ENCODE measurements around the gene FAM200C.

The FAM200C gene

DNA sequence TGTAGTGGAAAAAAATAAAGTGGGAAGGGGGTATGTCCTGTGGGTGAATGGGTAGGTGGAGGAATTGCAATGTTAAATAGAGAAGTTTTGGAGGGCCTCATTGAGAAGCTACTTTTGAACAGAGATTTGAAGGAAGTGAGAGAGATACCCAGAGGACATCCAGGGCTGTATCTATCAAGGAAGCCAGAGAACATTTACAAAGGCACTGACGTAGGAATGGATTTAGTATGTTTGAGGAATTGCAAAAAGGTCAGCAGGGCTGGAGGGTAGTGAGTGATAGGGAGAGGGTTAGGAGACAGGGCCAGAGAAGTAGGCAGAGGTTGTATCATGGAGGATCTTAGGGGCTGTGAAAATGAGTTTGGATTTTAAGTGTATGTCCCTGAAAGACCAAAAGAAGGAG is 35.7 kb upstream of the FAM200C start:
- no peak overlapping the region for H3K4me3 ChIP-seq (replicated peaks; ENCODE audit: low read depth, low read length)
- TF ChIP-seq, protein P1, sequence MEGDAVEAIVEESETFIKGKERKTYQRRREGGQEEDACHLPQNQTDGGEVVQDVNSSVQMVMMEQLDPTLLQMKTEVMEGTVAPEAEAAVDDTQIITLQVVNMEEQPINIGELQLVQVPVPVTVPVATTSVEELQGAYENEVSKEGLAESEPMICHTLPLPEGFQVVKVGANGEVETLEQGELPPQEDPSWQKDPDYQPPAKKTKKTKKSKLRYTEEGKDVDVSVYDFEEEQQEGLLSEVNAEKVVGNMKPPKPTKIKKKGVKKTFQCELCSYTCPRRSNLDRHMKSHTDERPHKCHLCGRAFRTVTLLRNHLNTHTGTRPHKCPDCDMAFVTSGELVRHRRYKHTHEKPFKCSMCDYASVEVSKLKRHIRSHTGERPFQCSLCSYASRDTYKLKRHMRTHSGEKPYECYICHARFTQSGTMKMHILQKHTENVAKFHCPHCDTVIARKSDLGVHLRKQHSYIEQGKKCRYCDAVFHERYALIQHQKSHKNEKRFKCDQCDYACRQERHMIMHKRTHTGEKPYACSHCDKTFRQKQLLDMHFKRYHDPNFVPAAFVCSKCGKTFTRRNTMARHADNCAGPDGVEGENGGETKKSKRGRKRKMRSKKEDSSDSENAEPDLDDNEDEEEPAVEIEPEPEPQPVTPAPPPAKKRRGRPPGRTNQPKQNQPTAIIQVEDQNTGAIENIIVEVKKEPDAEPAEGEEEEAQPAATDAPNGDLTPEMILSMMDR (IDR thresholded peaks at IDR 0.05; ENCODE audit: low read depth, low read length, missing control alignments) = no peak
- no peak for DNase-seq (ENCODE audit: extremely low read depth, low read depth)

DNA sequence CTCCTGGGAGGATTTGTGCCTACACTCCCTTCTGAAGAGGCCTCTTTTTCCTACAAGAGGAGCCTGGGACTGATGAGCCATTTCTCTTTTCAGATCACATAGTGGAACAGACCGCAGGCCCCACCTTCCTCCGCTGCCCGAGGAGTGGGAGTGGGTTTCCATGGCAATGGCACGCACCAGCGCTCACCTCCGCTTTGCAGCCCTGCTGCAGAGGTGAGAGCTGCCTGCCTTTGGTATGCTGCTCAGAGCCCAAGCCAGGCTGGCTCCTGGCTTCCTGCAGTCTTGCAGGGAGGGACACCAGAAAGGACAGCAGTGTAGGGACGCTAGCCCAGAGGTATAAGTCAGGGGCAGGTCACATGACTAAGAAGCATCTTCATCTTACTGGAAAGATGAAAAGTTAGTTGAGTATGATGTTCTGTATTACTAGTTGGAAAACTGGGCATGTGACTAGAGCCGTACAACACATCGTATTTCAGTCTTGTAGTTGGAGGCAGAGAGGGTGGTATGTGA is 34.2 kb upstream of the FAM200C start:
- H3K4me3 ChIP-seq (replicated peaks; ENCODE audit: low read depth, low read length) = no peak overlapping the region
- TF ChIP-seq, protein P1 (IDR thresholded peaks at IDR 0.05; ENCODE audit: low read depth, low read length, missing control alignments) = no peak
- no peak for DNase-seq (ENCODE audit: extremely low read depth, low read depth)

DNA sequence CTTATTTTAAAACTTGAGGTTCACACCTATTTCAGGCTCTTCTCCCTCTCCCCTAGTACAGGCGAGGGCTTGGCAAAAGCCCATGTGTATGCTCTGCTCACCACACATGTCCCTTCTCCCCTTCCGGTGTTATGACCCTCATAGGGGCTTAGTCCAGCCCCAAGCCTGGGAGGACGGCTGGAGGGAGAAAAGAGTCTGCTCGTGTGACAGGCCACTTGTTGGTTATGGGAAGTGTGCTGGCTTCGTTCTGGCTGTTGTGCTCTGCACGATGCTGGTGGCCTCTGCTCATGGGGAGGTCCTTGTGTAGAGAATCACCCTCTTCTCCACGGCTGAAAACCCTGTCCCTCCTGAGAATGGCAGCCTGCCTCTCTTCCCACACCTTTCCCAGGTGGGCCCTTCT is 32.9 kb upstream of the FAM200C start:
- no peak overlapping the region for H3K4me3 ChIP-seq (replicated peaks; ENCODE audit: low read depth, low read length)
- TF ChIP-seq, protein P1 (IDR thresholded peaks at IDR 0.05; ENCODE audit: low read depth, low read length, missing control alignments) = no peak
- no peak for DNase-seq (ENCODE audit: extremely low read depth, low read depth)

DNA sequence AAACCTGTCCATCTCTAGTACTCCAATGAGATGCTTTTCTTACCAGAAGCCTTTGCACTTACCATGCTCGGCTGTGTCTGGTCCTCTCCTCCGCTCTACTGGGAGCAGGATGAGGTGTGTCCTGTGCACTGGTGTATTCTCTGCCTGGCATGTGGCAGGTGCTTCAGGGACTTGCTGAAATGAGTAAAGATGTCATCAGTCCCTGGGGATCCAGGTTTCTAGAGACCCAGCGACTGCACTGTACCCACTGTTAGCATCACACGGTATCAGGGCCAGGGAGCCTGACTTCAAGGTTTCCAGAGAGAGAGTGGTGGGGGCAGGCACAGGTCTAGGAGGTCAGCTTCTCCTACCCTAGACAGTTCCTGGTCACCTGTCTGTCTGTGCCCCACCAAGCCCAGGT is 32.3 kb upstream of the FAM200C start:
- TF ChIP-seq, protein P1 (IDR thresholded peaks at IDR 0.05; ENCODE audit: low read depth, low read length, missing control alignments) = no peak
- DNase-seq (ENCODE audit: extremely low read depth, low read depth) = no peak
- H3K4me3 ChIP-seq (replicated peaks; ENCODE audit: low read depth, low read length) = no peak overlapping the region

DNA sequence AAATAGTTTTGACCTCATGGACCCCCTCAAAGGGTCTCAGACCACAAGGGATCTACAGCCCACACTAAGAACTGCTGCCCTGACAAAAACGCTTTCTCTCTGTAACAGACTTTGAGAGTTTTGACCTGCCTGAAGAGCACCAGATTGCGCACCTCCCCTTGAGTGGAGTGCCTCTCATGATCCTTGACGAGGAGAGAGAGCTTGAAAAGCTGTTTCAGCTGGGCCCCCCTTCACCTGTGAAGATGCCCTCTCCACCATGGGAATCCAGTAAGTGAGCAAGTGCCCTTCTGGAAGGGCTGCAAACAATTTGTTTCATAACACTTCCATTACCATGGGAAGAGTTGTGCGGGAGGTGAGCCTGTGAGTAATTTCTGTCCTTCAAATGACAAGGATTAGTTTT is 27.8 kb upstream of the FAM200C start:
- DNase-seq (ENCODE audit: extremely low read depth, low read depth) = no peak
- TF ChIP-seq, protein P1 (IDR thresholded peaks at IDR 0.05; ENCODE audit: low read depth, low read length, missing control alignments) = no peak
- H3K4me3 ChIP-seq (replicated peaks; ENCODE audit: low read depth, low read length) = no peak overlapping the region

DNA sequence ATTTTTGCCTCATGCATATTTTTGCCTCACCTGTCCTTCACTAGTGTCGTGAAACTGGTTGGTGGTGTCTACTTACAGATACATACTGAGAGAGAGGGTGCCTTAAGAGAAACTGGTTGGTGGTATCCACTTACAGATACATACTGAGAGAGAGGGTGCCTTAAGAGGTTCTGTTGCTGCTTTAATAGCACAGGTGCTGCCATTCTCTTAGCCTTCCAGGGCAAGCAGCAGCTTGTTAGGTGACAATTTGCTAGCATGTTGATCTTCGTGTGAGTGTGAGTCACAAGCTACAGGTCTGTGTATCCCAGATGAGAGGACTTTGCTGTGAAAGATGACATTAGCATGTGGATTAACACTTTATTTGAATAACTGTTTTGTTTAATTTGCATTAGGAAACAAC is 23.2 kb upstream of the FAM200C start:
- DNase-seq (ENCODE audit: extremely low read depth, low read depth) = no peak
- TF ChIP-seq, protein P1 (IDR thresholded peaks at IDR 0.05; ENCODE audit: low read depth, low read length, missing control alignments) = no peak
- peak overlapping the region; percentile 71 for H3K4me3 ChIP-seq (replicated peaks; ENCODE audit: low read depth, low read length)

DNA sequence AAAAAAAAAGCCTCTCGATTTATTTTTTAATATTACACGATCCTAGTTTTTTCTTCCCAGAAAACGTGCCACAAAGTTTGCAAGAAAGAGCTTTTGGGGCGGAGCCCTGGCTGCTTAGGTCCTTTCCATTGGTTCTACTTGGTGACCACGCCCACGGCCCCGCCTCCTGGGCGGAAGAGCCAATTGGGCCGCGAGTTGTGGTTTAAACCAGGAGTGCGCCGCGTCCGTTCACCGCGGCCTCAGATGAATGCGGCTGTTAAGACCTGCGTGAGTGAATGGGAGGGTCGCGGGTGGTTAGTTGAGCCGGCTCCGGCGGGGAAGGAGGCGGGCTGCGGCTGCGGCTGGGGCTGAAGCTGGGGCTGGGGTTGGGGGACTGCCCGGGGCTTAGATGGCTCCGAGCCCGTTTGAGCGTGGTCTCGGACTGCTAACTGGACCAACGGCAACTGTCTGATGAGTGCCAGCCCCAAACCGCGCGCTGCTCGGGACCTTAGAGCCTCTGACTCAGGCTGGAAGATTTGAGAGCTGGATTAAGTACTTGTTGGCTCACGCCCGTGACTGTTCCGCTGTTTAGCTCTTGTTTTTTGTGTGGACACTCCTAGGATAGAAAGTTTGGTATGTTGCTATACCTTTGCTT is 21.9 kb upstream of the FAM200C start, which contains the start of gene PTTG1:
Gene PTTG1 (plus strand): TSS at position 231 of the 634 bp plus-strand sequence. CDS start 458 bp downstream, outside the sequence.
- peak; percentile 84 for DNase-seq (ENCODE audit: extremely low read depth, low read depth)
- peak within 1 kb of the TSS; percentile 71 for H3K4me3 ChIP-seq (replicated peaks; ENCODE audit: low read depth, low read length)
- TF ChIP-seq, protein P1 (IDR thresholded peaks at IDR 0.05; ENCODE audit: low read depth, low read length, missing control alignments) = no peak
